ENCODE data around the gene PLXNB3.

Gene PLXNB3

DNA sequence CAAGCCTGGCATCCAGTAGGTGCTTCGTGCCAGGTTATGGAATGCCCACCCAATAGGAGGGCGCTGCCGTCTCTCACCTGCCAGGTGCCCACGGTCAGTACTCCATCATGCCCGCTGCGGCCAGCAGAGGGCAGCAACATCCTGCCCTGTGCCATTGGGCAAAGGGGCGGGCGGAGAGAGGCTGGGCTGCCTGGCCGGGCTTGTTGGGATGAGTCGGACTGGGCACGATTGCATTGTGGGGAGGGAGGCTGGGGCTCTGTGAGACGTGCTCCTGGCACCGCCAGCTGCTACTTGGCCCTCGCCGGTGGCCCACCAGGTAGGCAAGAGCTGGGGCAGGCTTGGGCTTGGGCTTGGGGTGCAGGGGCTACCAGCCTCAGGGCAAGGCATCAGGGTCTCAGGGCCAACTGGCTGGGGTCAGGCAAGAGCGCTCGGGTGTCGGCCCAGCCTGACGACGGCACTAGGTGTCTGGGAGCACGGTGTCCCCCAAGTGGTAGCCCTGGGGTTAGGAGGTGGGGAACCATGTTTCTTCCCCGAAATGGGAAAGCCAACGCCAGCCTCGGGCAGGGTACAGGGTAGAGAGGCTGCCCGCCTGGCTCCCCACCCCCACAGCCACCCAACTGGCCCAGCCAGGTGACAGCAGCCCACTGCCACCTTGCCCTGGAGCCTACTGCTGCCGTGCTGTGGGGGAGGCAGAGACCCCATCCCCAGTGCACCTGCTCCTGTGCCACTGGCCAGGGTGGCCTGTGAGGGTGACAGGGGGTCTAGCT is at the start of gene PLXNB3:
TSS of gene PLXNB3 (plus strand) at position 261 of the 767 bp plus-strand sequence. CDS start 1,287 bp downstream, outside the sequence.
- peak; percentile 82 for ATAC-seq
- TF ChIP-seq ZFP30 (CRISPR knock-in tag; IDR thresholded peaks at IDR 0.05): no peak
- no peak for TF ChIP-seq CSDC2 (CRISPR knock-in tag; IDR thresholded peaks at IDR 0.05)
- TF ChIP-seq, protein P1, sequence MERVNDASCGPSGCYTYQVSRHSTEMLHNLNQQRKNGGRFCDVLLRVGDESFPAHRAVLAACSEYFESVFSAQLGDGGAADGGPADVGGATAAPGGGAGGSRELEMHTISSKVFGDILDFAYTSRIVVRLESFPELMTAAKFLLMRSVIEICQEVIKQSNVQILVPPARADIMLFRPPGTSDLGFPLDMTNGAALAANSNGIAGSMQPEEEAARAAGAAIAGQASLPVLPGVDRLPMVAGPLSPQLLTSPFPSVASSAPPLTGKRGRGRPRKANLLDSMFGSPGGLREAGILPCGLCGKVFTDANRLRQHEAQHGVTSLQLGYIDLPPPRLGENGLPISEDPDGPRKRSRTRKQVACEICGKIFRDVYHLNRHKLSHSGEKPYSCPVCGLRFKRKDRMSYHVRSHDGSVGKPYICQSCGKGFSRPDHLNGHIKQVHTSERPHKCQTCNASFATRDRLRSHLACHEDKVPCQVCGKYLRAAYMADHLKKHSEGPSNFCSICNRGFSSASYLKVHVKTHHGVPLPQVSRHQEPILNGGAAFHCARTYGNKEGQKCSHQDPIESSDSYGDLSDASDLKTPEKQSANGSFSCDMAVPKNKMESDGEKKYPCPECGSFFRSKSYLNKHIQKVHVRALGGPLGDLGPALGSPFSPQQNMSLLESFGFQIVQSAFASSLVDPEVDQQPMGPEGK (CRISPR knock-in tag; IDR thresholded peaks at IDR 0.05; ENCODE audit: borderline replicate concordance): no peak
- no peak for TF ChIP-seq ZNF70 (CRISPR knock-in tag; IDR thresholded peaks at IDR 0.05)
- no peak for TF ChIP-seq PPARA (CRISPR knock-in tag; IDR thresholded peaks at IDR 0.05; ENCODE audit: borderline replicate concordance)
- TF ChIP-seq GLIS3 (CRISPR knock-in tag; IDR thresholded peaks at IDR 0.05): no peak
- no peak for TF ChIP-seq SNAI2 (CRISPR knock-in tag; IDR thresholded peaks at IDR 0.05)
- TF ChIP-seq ZC3H10 (CRISPR knock-in tag; IDR thresholded peaks at IDR 0.05): no peak
- TF ChIP-seq, protein P2, sequence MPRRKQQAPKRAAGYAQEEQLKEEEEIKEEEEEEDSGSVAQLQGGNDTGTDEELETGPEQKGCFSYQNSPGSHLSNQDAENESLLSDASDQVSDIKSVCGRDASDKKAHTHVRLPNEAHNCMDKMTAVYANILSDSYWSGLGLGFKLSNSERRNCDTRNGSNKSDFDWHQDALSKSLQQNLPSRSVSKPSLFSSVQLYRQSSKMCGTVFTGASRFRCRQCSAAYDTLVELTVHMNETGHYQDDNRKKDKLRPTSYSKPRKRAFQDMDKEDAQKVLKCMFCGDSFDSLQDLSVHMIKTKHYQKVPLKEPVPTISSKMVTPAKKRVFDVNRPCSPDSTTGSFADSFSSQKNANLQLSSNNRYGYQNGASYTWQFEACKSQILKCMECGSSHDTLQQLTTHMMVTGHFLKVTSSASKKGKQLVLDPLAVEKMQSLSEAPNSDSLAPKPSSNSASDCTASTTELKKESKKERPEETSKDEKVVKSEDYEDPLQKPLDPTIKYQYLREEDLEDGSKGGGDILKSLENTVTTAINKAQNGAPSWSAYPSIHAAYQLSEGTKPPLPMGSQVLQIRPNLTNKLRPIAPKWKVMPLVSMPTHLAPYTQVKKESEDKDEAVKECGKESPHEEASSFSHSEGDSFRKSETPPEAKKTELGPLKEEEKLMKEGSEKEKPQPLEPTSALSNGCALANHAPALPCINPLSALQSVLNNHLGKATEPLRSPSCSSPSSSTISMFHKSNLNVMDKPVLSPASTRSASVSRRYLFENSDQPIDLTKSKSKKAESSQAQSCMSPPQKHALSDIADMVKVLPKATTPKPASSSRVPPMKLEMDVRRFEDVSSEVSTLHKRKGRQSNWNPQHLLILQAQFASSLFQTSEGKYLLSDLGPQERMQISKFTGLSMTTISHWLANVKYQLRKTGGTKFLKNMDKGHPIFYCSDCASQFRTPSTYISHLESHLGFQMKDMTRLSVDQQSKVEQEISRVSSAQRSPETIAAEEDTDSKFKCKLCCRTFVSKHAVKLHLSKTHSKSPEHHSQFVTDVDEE (CRISPR knock-in tag; IDR thresholded peaks at IDR 0.05): no peak
- TF ChIP-seq RARB (CRISPR knock-in tag; IDR thresholded peaks at IDR 0.05): no peak
- TF ChIP-seq TCF4 (CRISPR knock-in tag; IDR thresholded peaks at IDR 0.05; ENCODE audit: borderline replicate concordance): no peak
- TF ChIP-seq ARNTL (CRISPR knock-in tag; IDR thresholded peaks at IDR 0.05; ENCODE audit: borderline replicate concordance, low read depth): no peak
- no peak for TF ChIP-seq TOX (CRISPR knock-in tag; IDR thresholded peaks at IDR 0.05; ENCODE audit: borderline replicate concordance)

DNA sequence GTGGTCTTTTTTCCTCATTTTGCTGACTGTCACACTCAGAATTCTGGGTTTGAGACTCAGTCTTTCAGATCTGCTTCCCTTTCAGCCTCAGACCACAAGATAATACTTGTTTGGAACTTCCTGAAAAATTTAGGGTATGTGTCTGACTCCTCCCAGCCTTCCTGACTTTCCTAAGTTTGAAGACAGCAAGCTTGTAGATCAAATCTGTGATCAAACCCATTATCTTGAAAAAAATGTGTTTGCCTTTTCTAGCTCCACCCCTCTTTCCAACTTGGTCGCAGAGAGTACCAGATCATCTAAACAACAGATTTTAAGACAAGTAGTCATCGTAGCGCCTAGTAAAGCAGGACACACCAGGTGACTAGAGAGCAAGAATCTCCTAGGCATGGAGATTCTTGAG is 49.8 kb upstream of the PLXNB3 start:
- ATAC-seq: no peak

DNA sequence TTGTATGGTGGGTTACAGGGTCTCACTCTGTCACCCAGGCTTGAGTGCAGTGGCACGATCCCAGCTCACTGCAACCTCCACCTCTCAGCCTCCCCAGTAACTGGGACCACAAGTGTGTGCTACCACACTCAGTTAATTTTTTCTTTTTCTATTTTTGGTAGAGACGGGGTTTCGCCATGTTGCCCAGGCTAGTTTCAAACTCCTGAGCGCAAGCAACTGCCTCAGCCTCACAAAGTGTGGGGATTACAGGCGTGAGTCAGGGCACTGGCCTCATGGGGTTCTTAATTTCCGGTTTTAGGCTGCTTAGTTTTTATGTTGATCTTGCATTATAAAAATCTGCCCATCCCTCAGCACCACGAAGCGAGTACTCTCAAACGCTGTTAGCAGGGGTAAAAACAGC is 46.6 kb upstream of the PLXNB3 start:
- ATAC-seq: no peak
- TF ChIP-seq, protein P1 (CRISPR knock-in tag; IDR thresholded peaks at IDR 0.05; ENCODE audit: borderline replicate concordance): no peak
- TF ChIP-seq SNAI2 (CRISPR knock-in tag; IDR thresholded peaks at IDR 0.05) (no peak), PPARA (CRISPR knock-in tag; IDR thresholded peaks at IDR 0.05; ENCODE audit: borderline replicate concordance) (no peak), GLIS3 (CRISPR knock-in tag; IDR thresholded peaks at IDR 0.05) (no peak), TOX (CRISPR knock-in tag; IDR thresholded peaks at IDR 0.05; ENCODE audit: borderline replicate concordance) (no peak), BACH2 (CRISPR knock-in tag; IDR thresholded peaks at IDR 0.05; ENCODE audit: borderline replicate concordance) (no peak), ZNF565 (CRISPR knock-in tag; conservative IDR thresholded peaks at IDR 0.05; ENCODE audit: low read depth) (no peak), ZC3H10 (CRISPR knock-in tag; IDR thresholded peaks at IDR 0.05) (no peak), ARNTL (CRISPR knock-in tag; IDR thresholded peaks at IDR 0.05; ENCODE audit: borderline replicate concordance, low read depth) (no peak), ZNF8 (CRISPR knock-in tag; IDR thresholded peaks at IDR 0.05) (no peak), ZNF70 (CRISPR knock-in tag; IDR thresholded peaks at IDR 0.05) (no peak), TCF4 (CRISPR knock-in tag; IDR thresholded peaks at IDR 0.05; ENCODE audit: borderline replicate concordance) (no peak), OSR1 (CRISPR knock-in tag; IDR thresholded peaks at IDR 0.05) (no peak), ESRRG (CRISPR knock-in tag; IDR thresholded peaks at IDR 0.05) (no peak)
- TF ChIP-seq, protein P3, sequence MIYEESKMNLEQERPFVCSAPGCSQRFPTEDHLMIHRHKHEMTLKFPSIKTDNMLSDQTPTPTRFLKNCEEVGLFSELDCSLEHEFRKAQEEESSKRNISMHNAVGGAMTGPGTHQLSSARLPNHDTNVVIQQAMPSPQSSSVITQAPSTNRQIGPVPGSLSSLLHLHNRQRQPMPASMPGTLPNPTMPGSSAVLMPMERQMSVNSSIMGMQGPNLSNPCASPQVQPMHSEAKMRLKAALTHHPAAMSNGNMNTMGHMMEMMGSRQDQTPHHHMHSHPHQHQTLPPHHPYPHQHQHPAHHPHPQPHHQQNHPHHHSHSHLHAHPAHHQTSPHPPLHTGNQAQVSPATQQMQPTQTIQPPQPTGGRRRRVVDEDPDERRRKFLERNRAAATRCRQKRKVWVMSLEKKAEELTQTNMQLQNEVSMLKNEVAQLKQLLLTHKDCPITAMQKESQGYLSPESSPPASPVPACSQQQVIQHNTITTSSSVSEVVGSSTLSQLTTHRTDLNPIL (CRISPR knock-in tag; IDR thresholded peaks at IDR 0.05; ENCODE audit: low read depth): no peak
- TF ChIP-seq, protein P4, sequence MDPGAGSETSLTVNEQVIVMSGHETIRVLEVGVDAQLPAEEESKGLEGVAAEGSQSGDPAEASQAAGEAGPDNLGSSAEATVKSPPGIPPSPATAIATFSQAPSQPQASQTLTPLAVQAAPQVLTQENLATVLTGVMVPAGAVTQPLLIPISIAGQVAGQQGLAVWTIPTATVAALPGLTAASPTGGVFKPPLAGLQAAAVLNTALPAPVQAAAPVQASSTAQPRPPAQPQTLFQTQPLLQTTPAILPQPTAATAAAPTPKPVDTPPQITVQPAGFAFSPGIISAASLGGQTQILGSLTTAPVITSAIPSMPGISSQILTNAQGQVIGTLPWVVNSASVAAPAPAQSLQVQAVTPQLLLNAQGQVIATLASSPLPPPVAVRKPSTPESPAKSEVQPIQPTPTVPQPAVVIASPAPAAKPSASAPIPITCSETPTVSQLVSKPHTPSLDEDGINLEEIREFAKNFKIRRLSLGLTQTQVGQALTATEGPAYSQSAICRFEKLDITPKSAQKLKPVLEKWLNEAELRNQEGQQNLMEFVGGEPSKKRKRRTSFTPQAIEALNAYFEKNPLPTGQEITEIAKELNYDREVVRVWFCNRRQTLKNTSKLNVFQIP (CRISPR knock-in tag; IDR thresholded peaks at IDR 0.05; ENCODE audit: borderline replicate concordance, low read depth): no peak

More for the DNA sequence above, 49.8 kb upstream of the PLXNB3 start:
- no peak for TF ChIP-seq CSDC2 (CRISPR knock-in tag; IDR thresholded peaks at IDR 0.05)
- TF ChIP-seq TCF4 (CRISPR knock-in tag; IDR thresholded peaks at IDR 0.05; ENCODE audit: borderline replicate concordance): no peak
- no peak for TF ChIP-seq ISL1 (CRISPR knock-in tag; IDR thresholded peaks at IDR 0.05)
- no peak for TF ChIP-seq ZNF565 (CRISPR knock-in tag; conservative IDR thresholded peaks at IDR 0.05; ENCODE audit: low read depth)
- no peak for TF ChIP-seq ARNTL (CRISPR knock-in tag; IDR thresholded peaks at IDR 0.05; ENCODE audit: borderline replicate concordance, low read depth)
- TF ChIP-seq, protein P4 (CRISPR knock-in tag; IDR thresholded peaks at IDR 0.05; ENCODE audit: borderline replicate concordance, low read depth): no peak
- TF ChIP-seq ZNF8 (CRISPR knock-in tag; IDR thresholded peaks at IDR 0.05): no peak
- no peak for TF ChIP-seq ZFP30 (CRISPR knock-in tag; IDR thresholded peaks at IDR 0.05)
- TF ChIP-seq PPARA (CRISPR knock-in tag; IDR thresholded peaks at IDR 0.05; ENCODE audit: borderline replicate concordance): no peak
- TF ChIP-seq ZNF70 (CRISPR knock-in tag; IDR thresholded peaks at IDR 0.05): no peak
- no peak for TF ChIP-seq RARB (CRISPR knock-in tag; IDR thresholded peaks at IDR 0.05)
- TF ChIP-seq ESRRG (CRISPR knock-in tag; IDR thresholded peaks at IDR 0.05): no peak
